ENCODE data around the gene USP25.

Gene USP25

GRCh38 chr21:15722591-15723324 lies 7.0 kb upstream of the USP25 start:
- DNase-seq (ENCODE audit: low read depth) = no peak
- TF ChIP-seq POLR2A (IDR thresholded peaks at IDR 0.05; ENCODE audit: extremely low read depth, insufficient read length) = no peak
- no peak for TF ChIP-seq CTCF (IDR thresholded peaks at IDR 0.05; ENCODE audit: low read depth, low read length)
- no peak for TF ChIP-seq MAX (IDR thresholded peaks at IDR 0.05; ENCODE audit: low read depth, low read length)
- no peak for TF ChIP-seq MYC (IDR thresholded peaks at IDR 0.05; ENCODE audit: low read depth, low read length)
- no peak overlapping the region for H3K4me3 ChIP-seq (ENCODE audit: low read depth, low read length)

- no peak for TF ChIP-seq MAX (IDR thresholded peaks at IDR 0.05; ENCODE audit: low read depth, low read length)
- TF ChIP-seq MYC (IDR thresholded peaks at IDR 0.05; ENCODE audit: low read depth, low read length) = no peak
- TF ChIP-seq POLR2A (IDR thresholded peaks at IDR 0.05; ENCODE audit: extremely low read depth, insufficient read length) = no peak
- no peak for TF ChIP-seq CTCF (IDR thresholded peaks at IDR 0.05; ENCODE audit: low read depth, low read length)
- H3K4me3 ChIP-seq (ENCODE audit: low read depth, low read length) = no peak overlapping the region
- DNase-seq (ENCODE audit: low read depth) = no peak
Observed at GRCh38 chr21:15725949-15726348, 3.8 kb upstream of the USP25 start.

GRCh38 chr21:15728046-15728445 lies 1.7 kb upstream of the USP25 start:
- H3K4me3 ChIP-seq (ENCODE audit: low read depth, low read length) = no peak overlapping the region
- no peak for DNase-seq (ENCODE audit: low read depth)
- no peak for TF ChIP-seq MYC (IDR thresholded peaks at IDR 0.05; ENCODE audit: low read depth, low read length)
- TF ChIP-seq POLR2A (IDR thresholded peaks at IDR 0.05; ENCODE audit: extremely low read depth, insufficient read length) = no peak
- TF ChIP-seq CTCF (IDR thresholded peaks at IDR 0.05; ENCODE audit: low read depth, low read length) = no peak
- TF ChIP-seq MAX (IDR thresholded peaks at IDR 0.05; ENCODE audit: low read depth, low read length) = no peak

GRCh38 chr21:15729346-15729673 lies 472 bp upstream of the USP25 start:
- peak overlapping the region; percentile 55 for H3K4me3 ChIP-seq (ENCODE audit: low read depth, low read length)
- DNase-seq (ENCODE audit: low read depth) = no peak
- TF ChIP-seq POLR2A (IDR thresholded peaks at IDR 0.05; ENCODE audit: extremely low read depth, insufficient read length) (no peak), CTCF (IDR thresholded peaks at IDR 0.05; ENCODE audit: low read depth, low read length) (no peak), MYC (IDR thresholded peaks at IDR 0.05; ENCODE audit: low read depth, low read length) (no peak), MAX (IDR thresholded peaks at IDR 0.05; ENCODE audit: low read depth, low read length) (no peak)

GRCh38 chr21:15730484-15731242 lies 881 bp downstream of the USP25 start:
- peak overlapping the region; percentile 95 for H3K4me3 ChIP-seq (ENCODE audit: low read depth, low read length)
- TF ChIP-seq POLR2A (IDR thresholded peaks at IDR 0.05; ENCODE audit: extremely low read depth, insufficient read length) = no peak
- TF ChIP-seq MAX (IDR thresholded peaks at IDR 0.05; ENCODE audit: low read depth, low read length) = no peak
- no peak for TF ChIP-seq CTCF (IDR thresholded peaks at IDR 0.05; ENCODE audit: low read depth, low read length)
- no peak for DNase-seq (ENCODE audit: low read depth)
